Measurements from ENCODE around the gene RALGPS2.

GRCh38 chr1:178966312-178966711 is 241.3 kb downstream of the RALGPS2 start:
- no peak for TF ChIP-seq EZH2 (IDR thresholded peaks at IDR 0.05)
- no peak for TF ChIP-seq POLR2AphosphoS5 (IDR thresholded peaks at IDR 0.05; ENCODE audit: borderline replicate concordance, low read depth, low read length)

All from SK-N-MC (cell line).